SK-N-DZ (cell line): ENCODE results near the gene ANO10.
"Not testable (repeated sequence)": the region's sequence is repeated elsewhere in the genome, so short reads cannot be mapped to it uniquely, and the experiment has no call there.

Experiments used
- DNase-seq: peaks from one replicate; pipeline ENCODE4 v3.0.0-alpha.2; 2015; ENCODE audit warnings: low spot score

ANO10 gene

GRCh38 chr3:43581343-43581742, 40.5 kb downstream of the ANO10 start:
- no peak for DNase-seq

- DNase-seq: no peak
These were observed 41.6 kb downstream of the ANO10 start for GRCh38 chr3:43580181-43580580.

GRCh38 chr3:43573576-43573975, 48.2 kb downstream of the ANO10 start:
- DNase-seq: no peak

- DNase-seq: not testable (repeated sequence)
These were observed 56.0 kb downstream of the ANO10 start for GRCh38 chr3:43565661-43566341.

GRCh38 chr3:43559961-43560360, 61.9 kb downstream of the ANO10 start:
- no peak for DNase-seq

GRCh38 chr3:43558171-43558570, 63.6 kb downstream of the ANO10 start:
- no peak for DNase-seq

GRCh38 chr3:43549626-43550290, 72.1 kb downstream of the ANO10 start:
- DNase-seq: no peak

GRCh38 chr3:43544277-43544676, 77.5 kb downstream of the ANO10 start:
- peak; percentile 39 for DNase-seq

- no peak for DNase-seq
These were observed 79.3 kb downstream of the ANO10 start for GRCh38 chr3:43542328-43543043.

- DNase-seq: no peak
These were observed 81.2 kb downstream of the ANO10 start for GRCh38 chr3:43540624-43541023.

GRCh38 chr3:43539321-43539720, 82.5 kb downstream of the ANO10 start:
- no peak for DNase-seq

- DNase-seq: no peak
These were observed 84.6 kb downstream of the ANO10 start for GRCh38 chr3:43537225-43537624.

GRCh38 chr3:43534675-43535074, 87.1 kb downstream of the ANO10 start:
- DNase-seq: no peak

- no peak for DNase-seq
These were observed 88.8 kb downstream of the ANO10 start for GRCh38 chr3:43533009-43533408.

GRCh38 chr3:43531835-43532234, 90.0 kb downstream of the ANO10 start:
- DNase-seq: no peak

GRCh38 chr3:43528498-43529099, 93.2 kb downstream of the ANO10 start:
- DNase-seq: no peak

GRCh38 chr3:43526956-43527355, 94.9 kb downstream of the ANO10 start:
- DNase-seq: no peak

GRCh38 chr3:43525941-43526607, 95.7 kb downstream of the ANO10 start:
- DNase-seq: no peak

GRCh38 chr3:43525386-43525785, 96.4 kb downstream of the ANO10 start:
- no peak for DNase-seq

GRCh38 chr3:43523454-43524053, 98.3 kb downstream of the ANO10 start:
- DNase-seq: no peak

GRCh38 chr3:43522727-43523362, 99.0 kb downstream of the ANO10 start:
- DNase-seq: no peak
